Caco-2 (cell line): Measurements from ENCODE around the gene CCDC158. TPM values are rescaled to one million over a fixed set of nuclear protein-coding genes. Genes with fewer than 3 reads are reported as not detected.

Experiments used
- BruUV-seq: library from RNA; stranded (reverse); fragments of 400-500 nt; replicated peaks from 2 replicates; lab custom pipeline; 2021; lab: Mats Ljungman, UMichigan
- CTCF ChIA-PET: fragments of 300-600 bp; sonication (Branson Sonifier 250); formaldehyde crosslinking; loops from one replicate; lab custom pipeline; 2022; ENCODE audit warnings: antibody characterized with exemption; lab: Charles Lee
- POLR2A ChIA-PET: fragments of 300-600 bp; sonication (Branson Sonifier 250); formaldehyde crosslinking; loops from one replicate; lab custom pipeline; 2022; ENCODE audit warnings: antibody characterized with exemption; lab: Charles Lee
- DNase-seq, 2 experiments: peaks; one replicate each; pipeline versions ENCODE4 v3.0.0 to v3.0.0-alpha.2; 2020 to 2022
- H3K27me3 ChIP-seq: replicated peaks from 2 replicates; pipeline ENCODE4 v1.6.0; 2011; ENCODE audit warnings: low read length; ENCODE audit not compliant: control insufficient read depth, insufficient read depth
- H3K36me3 ChIP-seq: 2 replicates; pipeline ENCODE4 v1.5.1; 2011; ENCODE audit warnings: low read length; ENCODE audit not compliant: control insufficient read depth, insufficient read depth
- H3K4me1 ChIP-seq: fragments of 250-450 bp; sonication (Bioruptor Pico); 2 replicates; pipeline ENCODE4 v1.5.1; 2020; ENCODE audit warnings: mild to moderate bottlenecking
- H3K4me3 ChIP-seq: 2 replicates; pipeline ENCODE4 v1.5.1; 2011; ENCODE audit warnings: low read depth, mild to moderate bottlenecking, control low read depth, low read length
- H3K9me3 ChIP-seq: fragments of 250-450 bp; sonication (Bioruptor Pico); 2 replicates; pipeline ENCODE4 v1.5.1; 2020; ENCODE audit warnings: mild to moderate bottlenecking, moderate library complexity
- H3K27ac Mint-ChIP-seq: one replicate; pipeline ENCODE4 v1.8.0; 2022; ENCODE audit warnings: mixed read lengths; ENCODE audit not compliant: unreplicated experiment
- H3K27me3 Mint-ChIP-seq: one replicate; pipeline ENCODE4 v1.8.0; 2022; ENCODE audit warnings: mixed read lengths; ENCODE audit not compliant: insufficient read depth, unreplicated experiment
- H3K36me3 Mint-ChIP-seq: one replicate; pipeline ENCODE4 v1.8.0; 2022; ENCODE audit warnings: mild to moderate bottlenecking, mixed read lengths; ENCODE audit not compliant: insufficient read depth, unreplicated experiment
- H3K4me1 Mint-ChIP-seq: one replicate; pipeline ENCODE4 v1.8.0; 2022; ENCODE audit warnings: low read depth, mixed read lengths; ENCODE audit not compliant: unreplicated experiment
- H3K4me3 Mint-ChIP-seq: one replicate; pipeline ENCODE4 v1.8.0; 2022; ENCODE audit warnings: mild to moderate bottlenecking, moderate library complexity, mixed read lengths; ENCODE audit not compliant: unreplicated experiment
- H3K9me3 Mint-ChIP-seq: one replicate; pipeline ENCODE4 v1.8.0; 2022; ENCODE audit warnings: mixed read lengths; ENCODE audit not compliant: unreplicated experiment
- CTCF ChIP-seq, 2 experiments: fragments of 200-600 bp in 1 of 2; IDR thresholded peaks; 1 replicate in 1 of 2; 2 replicates in 1 of 2; pipeline versions ENCODE4 v1.5.1 to v1.8.0; 2011 to 2022; ENCODE audit warnings: antibody characterized with exemption in 1 of 2, control low read depth in 1 of 2, inconsistent platforms in 1 of 2, low read depth in 1 of 2, low read length in 1 of 2, mild to moderate bottlenecking in 1 of 2, moderate library complexity in 1 of 2; ENCODE audit not compliant: insufficient read depth in 1 of 2, severe bottlenecking in 1 of 2, unreplicated experiment in 1 of 2
- intact Hi-C: fragments of 100-400 bp; cut with micrococcal nuclease; formaldehyde crosslinking; loops from one replicate; pipeline ENCODE4 v1.10.0; 2022; ENCODE audit not compliant: unreplicated experiment
- total RNA-seq: library from RNA; stranded (reverse); gene quantifications from 2 replicates; pipeline ENCODE4 v1.2.3, GENCODE V29; 2022

The CCDC158 gene
- total RNA-seq, 1 experiment from 2014 or later, result 0.39 TPM

- no peak overlapping the region for H3K4me3 ChIP-seq
- Mint-ChIP-seq H3K36me3 (no peaks in the 10 kb centered on the region), H3K9me3 (no peaks in the 10 kb centered on the region), H3K27ac (no peak overlapping the region), H3K27me3 (no peaks in the 10 kb centered on the region), H3K4me3 (no peak overlapping the region), H3K4me1 (no peaks in the 10 kb centered on the region)
- DNase-seq, result no peak
- intact Hi-C loops, result no loop called here
- ChIA-PET CTCF (no interaction called here), POLR2A (interaction anchor here (0.6 kb wide), 1 partner anchor 68 kb away, joined by 3 read pairs; no protein-coding TSS in a partner anchor)
- BruUV-seq, result no TSS peak
- no peaks in the 10 kb centered on the region for H3K36me3 ChIP-seq
- TF ChIP-seq CTCF (IDR thresholded peaks at IDR 0.05; ENCODE audit: insufficient read depth in 1 of 2, low read depth in 1 of 2, low read length in 1 of 2, severe bottlenecking in 1 of 2, unreplicated experiment in 1 of 2), result no peak
- no peaks in the 10 kb centered on the region for H3K27me3 ChIP-seq
- H3K9me3 ChIP-seq, result no peaks in the 10 kb centered on the region
- no peaks in the 10 kb centered on the region for H3K4me1 ChIP-seq
These were observed 86.1 kb downstream of the CCDC158 start for GRCh38 chr4:76334885-76335284.

- peaks cover 28% of the 10 kb centered on the region for H3K9me3 Mint-ChIP-seq
- TF ChIP-seq CTCF (IDR thresholded peaks at IDR 0.05; ENCODE audit: insufficient read depth in 1 of 2, low read depth in 1 of 2, low read length in 1 of 2, severe bottlenecking in 1 of 2, unreplicated experiment in 1 of 2), result no peak
- no peak for DNase-seq
- H3K27me3 ChIP-seq, result no peaks in the 10 kb centered on the region
- ChIA-PET POLR2A (interaction anchor here (0.5 kb wide), 1 partner anchor 72 kb away, joined by 4 read pairs; no protein-coding TSS in a partner anchor), CTCF (no interaction called here)
- H3K36me3 Mint-ChIP-seq, result no peaks in the 10 kb centered on the region
- H3K36me3 ChIP-seq, result no peaks in the 10 kb centered on the region
- H3K27ac Mint-ChIP-seq, result no peak overlapping the region
- H3K4me3 Mint-ChIP-seq, result no peak overlapping the region
- no peaks in the 10 kb centered on the region for H3K4me1 Mint-ChIP-seq
- peaks cover 9% of the 10 kb centered on the region; the same call in 1 of the 2 replicates for H3K9me3 ChIP-seq
- no peak overlapping the region for H3K4me3 ChIP-seq
- no peaks in the 10 kb centered on the region for H3K27me3 Mint-ChIP-seq
- intact Hi-C loops, result no loop called here
- no peaks in the 10 kb centered on the region for H3K4me1 ChIP-seq
- no TSS peak for BruUV-seq
These were observed 94.4 kb downstream of the CCDC158 start for GRCh38 chr4:76326515-76326914.

- Histone ChIP-seq H3K9me3 (peaks cover 9% of the 10 kb centered on the region; the same call in 1 of the 2 replicates), H3K4me1 (no peaks in the 10 kb centered on the region), H3K4me3 (no peak overlapping the region), H3K36me3 (no peaks in the 10 kb centered on the region), H3K27me3 (no peaks in the 10 kb centered on the region)
- intact Hi-C loops, result no loop called here
- no peaks in the 10 kb centered on the region for H3K27me3 Mint-ChIP-seq
- peaks cover 28% of the 10 kb centered on the region for H3K9me3 Mint-ChIP-seq
- H3K4me1 Mint-ChIP-seq, result no peaks in the 10 kb centered on the region
- no TSS peak for BruUV-seq
- ChIA-PET CTCF (no interaction called here), POLR2A (no interaction called here)
- no peak overlapping the region for H3K27ac Mint-ChIP-seq
- H3K36me3 Mint-ChIP-seq, result no peaks in the 10 kb centered on the region
- no peak overlapping the region for H3K4me3 Mint-ChIP-seq
- no peak for DNase-seq
- no peak for TF ChIP-seq CTCF (IDR thresholded peaks at IDR 0.05; ENCODE audit: insufficient read depth in 1 of 2, low read depth in 1 of 2, low read length in 1 of 2, severe bottlenecking in 1 of 2, unreplicated experiment in 1 of 2)
These were observed 95.9 kb downstream of the CCDC158 start for GRCh38 chr4:76325072-76325471.
